ENCODE data around the gene DDI2.
"Not testable (repeated sequence)": the region's sequence is repeated elsewhere in the genome, so short reads cannot be mapped to it uniquely, and the experiment has no call there.

Gene DDI2

DNA sequence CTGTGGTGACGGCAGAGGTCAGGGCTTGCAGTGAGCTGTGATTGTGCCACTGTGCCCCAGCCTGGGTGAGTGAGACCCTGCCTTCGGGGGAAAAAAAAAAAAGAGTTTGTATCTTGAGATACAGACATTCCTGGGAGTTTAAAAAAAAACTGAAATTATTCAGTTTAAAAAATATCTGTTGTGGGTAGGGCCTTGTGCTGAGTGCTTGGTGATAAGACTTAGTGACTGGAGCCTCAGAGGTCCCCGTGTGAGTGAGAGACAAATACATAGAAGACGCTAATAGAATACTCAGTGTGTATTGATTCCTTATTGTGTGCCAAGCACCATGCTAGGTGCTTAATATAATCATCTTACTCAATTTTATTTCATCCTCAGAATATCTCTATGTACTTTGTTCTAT lies 22.7 kb downstream of the DDI2 start:
- H3K27ac Mint-ChIP-seq: no peak overlapping the region
- peaks cover 2% of the 10 kb centered on the region for H3K4me1 Mint-ChIP-seq (ENCODE audit: low read depth)
- no peaks in the 10 kb centered on the region for H3K9me3 Mint-ChIP-seq (ENCODE audit: low read depth)
- H3K36me3 Mint-ChIP-seq: peaks cover 10% of the 10 kb centered on the region
- H3K27me3 Mint-ChIP-seq: no peaks in the 10 kb centered on the region
- H3K4me3 Mint-ChIP-seq: no peak overlapping the region

DNA sequence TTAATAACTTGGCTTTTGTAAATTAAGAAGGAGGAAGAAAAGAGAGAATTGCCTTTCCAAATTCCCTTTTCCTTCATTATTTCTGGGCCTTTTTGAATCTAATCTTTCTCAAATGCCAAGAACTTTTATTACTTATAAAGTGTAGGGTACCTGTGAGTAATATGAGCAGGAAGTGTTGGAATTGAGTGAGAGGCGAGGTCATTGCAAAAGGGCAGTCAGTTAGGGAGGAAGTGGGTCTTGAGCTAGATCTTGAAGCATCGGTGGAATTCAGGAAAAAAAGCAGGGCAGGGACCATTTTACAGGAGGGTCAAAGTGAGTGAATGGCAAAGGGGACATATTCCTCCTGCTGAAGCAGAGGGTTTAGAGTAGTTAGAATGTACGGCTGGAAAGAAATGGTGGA lies 23.4 kb downstream of the DDI2 start:
- H3K4me3 Mint-ChIP-seq: no peak overlapping the region
- H3K27me3 Mint-ChIP-seq: no peaks in the 10 kb centered on the region
- no peak overlapping the region for H3K27ac Mint-ChIP-seq
- peaks cover 2% of the 10 kb centered on the region for H3K4me1 Mint-ChIP-seq (ENCODE audit: low read depth)
- no peaks in the 10 kb centered on the region for H3K9me3 Mint-ChIP-seq (ENCODE audit: low read depth)
- H3K36me3 Mint-ChIP-seq: peaks cover 15% of the 10 kb centered on the region

DNA sequence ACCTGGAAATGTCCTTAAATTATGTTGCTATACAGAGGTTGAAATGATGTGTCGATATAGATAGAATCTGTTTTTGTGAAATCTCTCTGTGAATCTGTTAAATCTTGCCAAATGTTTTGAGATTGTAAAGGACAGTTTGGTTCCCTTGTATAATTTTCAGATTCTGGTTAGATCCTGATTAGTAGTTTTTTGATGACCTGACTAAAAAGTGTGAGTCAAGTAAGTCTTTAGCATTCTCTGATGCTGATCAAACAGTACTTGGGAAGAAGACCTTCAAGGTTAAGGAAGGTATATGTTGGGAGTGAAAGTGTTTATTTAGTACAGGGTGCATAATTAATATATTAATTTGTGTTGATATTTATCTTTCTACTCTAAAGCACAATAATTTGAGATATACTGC lies 32.7 kb downstream of the DDI2 start:
- Mint-ChIP-seq H3K27ac (no peak overlapping the region), H3K4me1 (ENCODE audit: low read depth) (no peaks in the 10 kb centered on the region), H3K4me3 (no peak overlapping the region), H3K27me3 (no peaks in the 10 kb centered on the region), H3K9me3 (ENCODE audit: low read depth) (no peaks in the 10 kb centered on the region), H3K36me3 (peaks cover 8% of the 10 kb centered on the region)

DNA sequence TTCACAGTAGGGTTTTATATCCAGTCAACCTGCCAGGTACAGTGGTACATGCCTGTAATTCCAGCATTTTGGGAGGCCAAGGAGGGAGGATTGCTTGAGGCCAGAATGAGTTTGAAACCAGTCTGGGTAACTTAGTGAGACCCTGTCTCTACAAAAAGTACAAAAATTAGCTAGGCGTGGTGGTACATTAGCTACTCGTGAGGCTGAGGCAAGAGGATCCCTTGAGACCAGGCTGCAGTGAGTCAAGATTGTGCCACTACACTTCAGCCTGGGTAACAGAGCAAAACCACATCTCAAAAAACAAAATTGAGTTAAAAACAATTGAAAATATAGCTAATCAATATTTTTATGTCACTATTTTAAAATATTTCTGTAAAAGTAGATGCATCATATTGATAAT lies 33.2 kb downstream of the DDI2 start:
- no peak overlapping the region for H3K4me3 Mint-ChIP-seq
- H3K36me3 Mint-ChIP-seq: peaks cover 4% of the 10 kb centered on the region
- H3K27me3 Mint-ChIP-seq: no peaks in the 10 kb centered on the region
- H3K27ac Mint-ChIP-seq: no peak overlapping the region
- H3K4me1 Mint-ChIP-seq (ENCODE audit: low read depth): no peaks in the 10 kb centered on the region
- H3K9me3 Mint-ChIP-seq (ENCODE audit: low read depth): no peaks in the 10 kb centered on the region

DNA sequence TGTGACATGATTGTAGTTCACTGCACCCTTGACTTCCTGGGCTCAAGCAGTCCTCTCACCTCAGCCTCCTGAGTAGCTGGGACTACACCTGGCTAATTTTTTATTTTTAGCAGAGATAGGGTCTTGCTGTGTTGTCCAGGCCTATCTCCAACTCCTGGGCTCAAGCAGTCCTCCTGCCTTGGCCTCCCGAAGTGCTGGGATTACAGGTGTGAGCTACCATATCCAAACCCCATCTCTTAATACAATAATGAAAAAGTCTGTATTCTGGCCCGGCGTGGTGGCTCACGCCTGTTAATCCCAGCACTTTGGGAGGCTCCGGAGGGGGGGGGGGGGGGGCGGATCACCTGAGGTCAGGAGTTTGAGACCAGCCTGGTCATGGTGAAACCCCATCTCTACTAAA lies 34.9 kb downstream of the DDI2 start:
- H3K36me3 Mint-ChIP-seq; H3K4me1 Mint-ChIP-seq (ENCODE audit: low read depth); H3K4me3 Mint-ChIP-seq; H3K27me3 Mint-ChIP-seq; H3K9me3 Mint-ChIP-seq (ENCODE audit: low read depth); H3K27ac Mint-ChIP-seq: not testable (repeated sequence)

DNA sequence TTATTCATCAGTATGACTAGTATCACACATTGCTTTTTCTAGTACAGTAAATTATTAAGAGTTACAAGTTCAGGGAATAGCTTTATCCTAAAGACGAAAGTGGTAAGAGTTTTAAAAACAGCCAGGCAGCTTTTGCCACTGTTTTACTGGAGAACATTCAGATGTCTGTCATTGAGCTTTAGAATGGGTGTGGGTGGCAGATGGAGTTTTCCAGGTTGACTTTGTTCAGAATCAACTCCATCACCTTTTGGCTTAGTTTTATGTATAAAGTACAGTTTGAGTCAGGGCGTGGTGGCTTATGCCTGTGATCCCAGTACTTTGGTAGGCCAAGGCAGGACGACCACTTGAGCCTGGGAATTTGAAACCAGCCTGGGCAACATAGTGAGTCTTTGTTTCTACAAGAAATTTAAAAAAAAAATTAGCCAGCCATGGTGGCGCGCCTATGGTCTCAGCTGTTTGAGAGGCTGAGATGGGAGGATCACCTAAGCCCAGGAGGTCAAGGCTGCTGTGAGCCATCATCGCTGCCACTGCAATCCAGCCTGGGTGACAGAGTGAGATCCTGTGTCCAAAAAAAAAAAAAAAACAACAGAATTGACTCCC lies 36.9 kb downstream of the DDI2 start:
- no peaks in the 10 kb centered on the region for H3K4me1 Mint-ChIP-seq (ENCODE audit: low read depth)
- H3K27ac Mint-ChIP-seq: no peak overlapping the region
- no peaks in the 10 kb centered on the region for H3K27me3 Mint-ChIP-seq
- peaks cover 6% of the 10 kb centered on the region for H3K36me3 Mint-ChIP-seq
- no peak overlapping the region for H3K4me3 Mint-ChIP-seq
- no peaks in the 10 kb centered on the region for H3K9me3 Mint-ChIP-seq (ENCODE audit: low read depth)

DNA sequence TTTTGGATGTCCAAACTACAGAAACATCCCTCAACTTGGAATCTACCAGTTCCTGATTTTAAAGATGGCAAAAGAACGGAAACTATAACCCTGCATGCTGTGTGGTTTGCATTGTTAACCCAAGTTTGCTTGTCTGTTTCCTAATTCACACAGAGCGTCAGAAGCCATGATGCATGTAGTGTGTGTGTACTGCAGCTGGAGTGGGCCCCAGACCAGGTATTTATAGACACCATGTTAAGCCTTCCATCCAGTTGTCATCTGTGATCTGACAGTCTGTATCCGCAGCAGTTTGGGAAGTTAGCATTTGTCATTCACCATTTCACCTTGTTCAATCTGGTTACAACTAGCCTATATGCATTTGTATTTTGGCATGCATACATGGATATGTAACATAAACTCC lies 39.2 kb downstream of the DDI2 start:
- no peak overlapping the region for H3K4me3 Mint-ChIP-seq
- H3K36me3 Mint-ChIP-seq: peaks cover 8% of the 10 kb centered on the region
- H3K4me1 Mint-ChIP-seq (ENCODE audit: low read depth): no peaks in the 10 kb centered on the region

DNA sequence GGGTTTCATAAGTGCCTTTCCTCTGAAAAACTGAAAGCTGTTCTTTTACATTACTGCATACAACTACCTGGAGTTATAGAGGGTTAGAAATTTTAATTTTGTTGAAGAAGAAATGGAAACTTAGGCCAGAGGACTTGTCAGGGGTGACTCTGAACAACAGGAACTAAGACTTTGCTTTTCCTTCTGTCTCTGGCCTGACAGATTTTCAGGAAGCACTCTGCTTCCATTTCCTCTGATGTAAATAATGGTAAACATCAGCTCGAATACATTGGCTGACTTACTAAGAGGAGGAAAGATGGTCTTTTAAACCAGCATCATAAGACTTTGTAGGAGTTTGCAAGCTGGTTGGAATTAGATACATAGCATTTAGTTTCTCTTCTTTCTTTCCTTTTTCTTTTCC lies 39.8 kb downstream of the DDI2 start:
- Mint-ChIP-seq H3K36me3 (peaks cover 8% of the 10 kb centered on the region), H3K9me3 (ENCODE audit: low read depth) (no peaks in the 10 kb centered on the region), H3K4me3 (no peak overlapping the region), H3K4me1 (ENCODE audit: low read depth) (no peaks in the 10 kb centered on the region), H3K27ac (no peak overlapping the region), H3K27me3 (no peaks in the 10 kb centered on the region)

More for the DNA sequence above, 39.2 kb downstream of the DDI2 start:
- Mint-ChIP-seq H3K27ac (no peak overlapping the region), H3K27me3 (no peaks in the 10 kb centered on the region), H3K9me3 (ENCODE audit: low read depth) (no peaks in the 10 kb centered on the region)

DNA sequence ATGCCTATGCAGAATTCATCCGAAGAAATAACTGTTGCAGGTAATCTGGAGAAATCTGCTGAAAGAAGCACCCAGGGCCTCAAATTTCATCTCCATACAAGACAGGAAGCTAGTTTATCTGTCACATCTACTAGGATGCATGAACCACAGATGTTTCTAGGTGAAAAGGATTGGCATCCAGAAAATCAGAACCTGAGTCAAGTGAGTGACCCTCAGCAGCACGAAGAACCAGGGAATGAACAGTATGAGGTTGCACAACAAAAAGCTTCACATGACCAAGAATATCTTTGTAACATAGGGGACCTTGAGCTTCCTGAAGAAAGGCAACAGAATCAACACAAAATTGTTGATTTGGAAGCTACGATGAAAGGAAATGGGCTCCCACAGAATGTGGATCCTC lies 42.9 kb downstream of the DDI2 start:
- Mint-ChIP-seq H3K9me3 (ENCODE audit: low read depth) (no peaks in the 10 kb centered on the region), H3K27ac (no peak overlapping the region), H3K27me3 (no peaks in the 10 kb centered on the region), H3K4me1 (ENCODE audit: low read depth) (no peaks in the 10 kb centered on the region), H3K4me3 (no peak overlapping the region), H3K36me3 (peaks cover 11% of the 10 kb centered on the region)

DNA sequence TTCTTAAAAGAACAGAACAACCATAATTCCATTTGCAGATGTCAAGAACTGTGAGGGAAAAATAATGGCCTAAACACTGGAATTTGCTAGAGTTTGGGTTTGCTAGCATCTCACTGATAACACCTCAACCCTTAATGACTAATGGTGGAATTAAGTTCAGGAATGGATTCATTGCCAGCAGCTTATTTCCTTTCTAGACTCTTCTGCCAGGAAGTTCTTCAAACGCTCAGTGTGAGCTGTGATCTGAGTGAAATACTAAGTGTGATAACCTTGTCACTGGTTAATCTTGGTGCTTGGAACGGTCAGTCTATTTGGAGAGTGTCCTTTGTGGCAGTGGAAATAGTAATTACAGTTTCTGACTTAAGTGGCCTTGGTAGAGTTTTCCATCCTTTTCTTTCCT lies 45.2 kb downstream of the DDI2 start:
- no peaks in the 10 kb centered on the region for H3K4me1 Mint-ChIP-seq (ENCODE audit: low read depth)
- no peak overlapping the region for H3K4me3 Mint-ChIP-seq
- peaks cover 7% of the 10 kb centered on the region for H3K36me3 Mint-ChIP-seq
- no peak overlapping the region for H3K27ac Mint-ChIP-seq
- H3K9me3 Mint-ChIP-seq (ENCODE audit: low read depth): no peaks in the 10 kb centered on the region
- H3K27me3 Mint-ChIP-seq: no peaks in the 10 kb centered on the region

DNA sequence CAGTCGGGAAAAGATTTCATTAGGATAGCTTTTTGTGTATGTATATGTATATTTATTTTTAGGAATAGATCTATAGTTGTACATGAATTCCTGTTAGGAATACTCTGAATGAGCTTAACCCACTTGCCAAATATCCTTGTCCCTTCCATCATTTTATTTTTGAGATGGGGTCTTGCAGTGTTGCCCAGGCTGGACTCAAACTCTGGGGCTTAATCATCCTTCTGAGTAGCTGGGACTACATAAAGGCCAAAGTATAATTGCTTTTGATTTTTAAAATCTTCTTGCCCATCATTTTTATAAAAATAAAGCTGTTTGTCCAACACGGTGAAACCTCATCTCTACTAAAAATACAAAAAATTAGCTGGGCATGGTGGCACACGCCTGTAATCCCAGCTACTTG lies 46.7 kb downstream of the DDI2 start:
- no peaks in the 10 kb centered on the region for H3K4me1 Mint-ChIP-seq (ENCODE audit: low read depth)
- H3K9me3 Mint-ChIP-seq (ENCODE audit: low read depth): no peaks in the 10 kb centered on the region
- no peaks in the 10 kb centered on the region for H3K27me3 Mint-ChIP-seq
- H3K36me3 Mint-ChIP-seq: peaks cover 7% of the 10 kb centered on the region
- H3K4me3 Mint-ChIP-seq: no peak overlapping the region
- H3K27ac Mint-ChIP-seq: no peak overlapping the region

DNA sequence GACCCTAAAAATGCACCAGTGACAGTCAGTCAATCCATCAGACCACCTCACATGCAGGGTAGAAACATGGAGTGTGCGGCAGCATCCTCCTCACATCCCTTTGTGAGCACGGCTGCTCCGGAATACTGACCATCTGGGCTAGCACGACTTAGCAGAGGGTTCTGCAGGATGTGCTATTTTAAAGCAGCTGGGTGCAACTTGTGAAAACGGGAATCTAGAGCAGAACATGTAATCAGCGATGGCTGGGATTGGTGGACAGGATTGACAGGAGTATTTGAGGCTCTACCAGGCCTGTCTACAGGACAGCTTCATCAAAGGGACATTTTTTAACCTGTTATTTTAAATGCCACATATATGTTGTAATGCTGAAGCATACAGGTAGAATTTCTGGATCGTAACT lies 50.1 kb downstream of the DDI2 start:
- H3K36me3 Mint-ChIP-seq: no peaks in the 10 kb centered on the region
- no peaks in the 10 kb centered on the region for H3K9me3 Mint-ChIP-seq (ENCODE audit: low read depth)
- no peaks in the 10 kb centered on the region for H3K27me3 Mint-ChIP-seq
- peak overlapping the region; percentile 13 for H3K27ac Mint-ChIP-seq
- no peaks in the 10 kb centered on the region for H3K4me1 Mint-ChIP-seq (ENCODE audit: low read depth)
- no peak overlapping the region for H3K4me3 Mint-ChIP-seq

DNA sequence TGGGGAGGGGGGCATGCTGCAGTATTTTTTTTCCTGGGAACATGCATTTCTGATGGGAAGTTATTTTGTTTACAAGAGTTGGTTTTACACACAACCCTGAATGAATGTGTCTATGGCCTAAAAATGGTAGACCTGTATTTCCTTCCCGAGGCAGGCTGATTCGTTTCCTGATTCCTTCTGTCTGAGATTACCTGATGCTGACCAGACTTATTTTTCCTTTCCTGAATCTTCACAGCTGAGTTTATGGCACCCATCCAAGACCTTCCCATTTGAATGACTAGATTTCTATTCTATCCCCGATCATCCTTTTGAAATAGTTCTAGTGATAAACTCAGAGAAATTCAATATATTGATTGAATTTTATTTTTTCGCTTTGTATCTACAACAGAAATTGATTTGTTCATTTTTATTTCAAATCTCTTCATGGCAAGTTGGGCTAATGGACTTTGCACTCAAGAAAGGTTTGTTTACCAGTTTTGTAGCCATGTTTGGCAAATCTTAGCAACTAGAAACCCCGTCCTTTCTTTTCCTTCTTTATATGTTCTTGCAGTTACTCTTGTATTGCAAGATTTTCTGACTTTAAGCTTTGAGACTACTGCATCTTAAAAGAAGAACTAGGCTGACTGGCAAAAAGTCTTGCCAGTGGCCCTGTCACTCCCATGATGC lies 51.0 kb downstream of the DDI2 start:
- no peaks in the 10 kb centered on the region for H3K9me3 Mint-ChIP-seq (ENCODE audit: low read depth)
- no peaks in the 10 kb centered on the region for H3K4me1 Mint-ChIP-seq (ENCODE audit: low read depth)
- no peak overlapping the region for H3K4me3 Mint-ChIP-seq
- H3K27ac Mint-ChIP-seq: no peak overlapping the region
- H3K27me3 Mint-ChIP-seq: no peaks in the 10 kb centered on the region
- no peaks in the 10 kb centered on the region for H3K36me3 Mint-ChIP-seq

DNA sequence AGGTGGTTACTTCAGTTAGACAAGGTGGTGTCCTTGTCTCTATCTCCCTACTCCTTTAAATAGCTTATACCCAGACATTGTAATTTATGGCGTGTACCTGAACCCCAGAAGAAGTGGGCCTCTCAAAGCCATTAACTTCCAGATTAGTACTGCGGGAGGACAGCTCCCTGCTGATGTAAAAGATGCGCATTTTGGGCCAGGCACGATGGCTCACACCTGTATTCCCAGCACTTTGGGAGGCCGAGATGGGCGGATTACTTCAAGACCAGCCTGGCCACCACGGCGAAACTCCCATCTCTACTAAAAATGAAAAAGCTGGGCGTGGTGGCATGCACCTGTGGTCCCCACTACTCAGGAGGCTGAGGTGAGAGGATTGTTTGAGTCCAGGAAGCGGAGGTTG lies 51.8 kb downstream of the DDI2 start:
- Mint-ChIP-seq H3K36me3 (no peaks in the 10 kb centered on the region), H3K4me3 (no peak overlapping the region), H3K4me1 (ENCODE audit: low read depth) (no peaks in the 10 kb centered on the region), H3K27me3 (no peaks in the 10 kb centered on the region), H3K9me3 (ENCODE audit: low read depth) (no peaks in the 10 kb centered on the region), H3K27ac (no peak overlapping the region)

DNA sequence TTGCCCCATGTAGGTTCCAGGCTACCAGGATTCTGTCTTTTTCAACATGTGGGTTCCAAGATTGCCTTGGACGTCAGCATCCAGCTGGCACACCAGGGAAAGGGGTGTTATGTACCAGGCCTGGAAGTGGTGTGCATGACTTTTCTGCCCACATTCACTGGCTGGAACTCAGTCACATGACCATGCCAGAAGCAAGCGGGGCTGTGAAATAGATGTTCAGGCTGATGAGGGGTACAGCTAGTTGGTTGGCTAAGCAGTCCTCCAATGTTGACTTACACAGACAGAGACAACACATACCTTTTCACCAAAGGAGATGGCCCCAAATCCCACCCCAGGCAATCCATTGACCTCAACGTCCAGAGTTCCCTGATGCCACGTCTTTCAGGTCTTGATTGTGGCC lies 52.6 kb downstream of the DDI2 start:
- no peak overlapping the region for H3K4me3 Mint-ChIP-seq
- H3K4me1 Mint-ChIP-seq (ENCODE audit: low read depth): no peaks in the 10 kb centered on the region
- H3K9me3 Mint-ChIP-seq (ENCODE audit: low read depth): no peaks in the 10 kb centered on the region
- no peaks in the 10 kb centered on the region for H3K36me3 Mint-ChIP-seq
- no peaks in the 10 kb centered on the region for H3K27me3 Mint-ChIP-seq
- H3K27ac Mint-ChIP-seq: no peak overlapping the region

DNA sequence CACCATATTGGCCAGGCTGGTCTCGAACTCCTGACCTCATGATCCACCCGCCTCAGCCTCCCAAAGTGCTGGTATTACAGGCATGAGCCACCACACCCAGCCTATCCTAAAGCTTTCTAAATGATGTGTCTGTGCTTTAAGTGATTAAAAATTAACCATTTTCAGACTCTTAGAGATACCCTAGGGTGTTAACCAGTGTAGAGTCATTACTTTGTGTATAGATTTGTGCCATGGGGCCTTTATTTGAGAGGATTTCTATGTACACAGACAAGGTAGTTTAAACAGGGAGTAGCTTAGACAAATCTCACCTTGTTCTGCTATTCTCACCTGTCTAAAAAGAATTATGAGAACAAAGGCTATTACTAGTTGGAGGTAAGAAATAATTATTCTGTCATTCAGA lies 54.2 kb downstream of the DDI2 start:
- no peak overlapping the region for H3K27ac Mint-ChIP-seq
- H3K27me3 Mint-ChIP-seq: no peaks in the 10 kb centered on the region
- no peak overlapping the region for H3K4me3 Mint-ChIP-seq
- H3K4me1 Mint-ChIP-seq (ENCODE audit: low read depth): no peaks in the 10 kb centered on the region
- no peaks in the 10 kb centered on the region for H3K36me3 Mint-ChIP-seq
- no peaks in the 10 kb centered on the region for H3K9me3 Mint-ChIP-seq (ENCODE audit: low read depth)

Data from activated naive CD8-positive, alpha-beta T cell (primary cell).